ENCODE data around the gene LURAP1L. TPM values are rescaled to one million over a fixed set of nuclear protein-coding genes. Genes with fewer than 3 reads are reported as not detected.

The LURAP1L gene
- total and polyA plus RNA-seq, 9 of the 15 experiments (the other 6 are each of a cell fraction or from before 2014, with no cell fraction given), result 0.06 to 0.28 (median 0.07) TPM; not detected in 4

DNA sequence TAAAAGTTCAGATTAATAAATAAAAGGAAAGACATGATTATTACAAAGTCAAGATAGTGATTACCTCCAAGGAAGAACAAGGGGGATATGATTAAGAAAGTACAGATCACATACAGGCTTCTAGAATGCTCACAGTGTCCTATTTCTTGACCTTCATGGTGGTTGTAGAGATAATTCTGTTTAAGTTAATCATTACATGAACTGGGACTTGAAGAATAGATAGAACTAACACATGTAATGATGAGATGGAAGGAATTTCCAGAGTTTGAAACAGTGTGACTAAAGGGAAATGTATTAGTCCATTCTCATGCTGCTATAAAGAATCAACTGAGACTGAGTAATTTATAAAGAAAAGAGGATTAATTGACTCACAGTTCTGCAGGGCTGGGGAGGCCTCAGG lies 72.7 kb downstream of the LURAP1L start (continued):
- TF ChIP-seq POLR3G (IDR thresholded peaks at IDR 0.05; ENCODE audit: extremely low read depth, insufficient read length, insufficient replicate concordance) (no peak), XRCC5 (IDR thresholded peaks at IDR 0.05; ENCODE audit: low read depth, low read length) (no peak), CBFB (CRISPR knock-in tag; IDR thresholded peaks at IDR 0.05) (no peak)

GRCh38 chr9:12849486-12850003 lies 74.7 kb downstream of the LURAP1L start:
- H3K27ac ChIP-seq (ENCODE audit: extremely low read depth, low read depth, low read length), result no peak overlapping the region
- no peak overlapping the region for H3K9ac ChIP-seq (ENCODE audit: insufficient read depth in 1 of 2, low read depth in 2 of 2, low read length in 2 of 2)
- intact Hi-C loops (cut with micrococcal nuclease), result no loop called here
- no peaks in the 10 kb centered on the region for H3K9me3 ChIP-seq (replicated peaks; ENCODE audit: control insufficient read depth, insufficient read depth, low read depth, low read length)
- DNase-seq (ENCODE audit: extremely low read depth in 1 of 4, low spot score in 3 of 4) (no peak), ATAC-seq (no peak), FAIRE-seq (no peak)
- no peak overlapping the region for H2AFZ ChIP-seq (ENCODE audit: low read depth, low read length)
- no peaks in the 10 kb centered on the region for H3K27me3 ChIP-seq (ENCODE audit: control insufficient read depth in 2 of 2, insufficient read depth in 2 of 2, low read length in 2 of 2)
- TF ChIP-seq ZNF217 (CRISPR knock-in tag; IDR thresholded peaks at IDR 0.05), result no peak
- no peak for TF ChIP-seq ELF4 (CRISPR knock-in tag; IDR thresholded peaks at IDR 0.05)
- TF ChIP-seq ZNF507 (tag; conservative IDR thresholded peaks at IDR 0.05), result no peak
- TF ChIP-seq ZNF316 (IDR thresholded peaks at IDR 0.05), result no peak
- TF ChIP-seq MCM2 (IDR thresholded peaks at IDR 0.05; ENCODE audit: low read depth), result no peak
- no peak for TF ChIP-seq COPS2 (conservative IDR thresholded peaks at IDR 0.05)
- TF ChIP-seq E2F5 (CRISPR knock-in tag; IDR thresholded peaks at IDR 0.05), result no peak
- no peak overlapping the region for H3K4me2 ChIP-seq (ENCODE audit: insufficient read depth, low read length)
- in situ Hi-C loops (cut with MboI), result no loop called here
- BruUV-seq (replicated peaks), result no TSS peak
- ChIA-PET POLR2A (no interaction called here), CTCF (ENCODE audit: low intra/inter-chr PET ratio) (no interaction called here)
- no peaks in the 10 kb centered on the region for H3K36me3 ChIP-seq (ENCODE audit: control insufficient read depth, insufficient read depth, low read length)
- 0% methylated on average over 1 of the region's 1 CpG for WGBS (ENCODE audit: insufficient coverage, low coverage, missing lambda C conversion rate)
- H3K4me3 ChIP-seq, result no peak overlapping the region
- no peaks in the 10 kb centered on the region for H3K79me2 ChIP-seq (ENCODE audit: control insufficient read depth, insufficient read depth, low read length)
- no peaks in the 10 kb centered on the region for H3K9me1 ChIP-seq (ENCODE audit: control insufficient read depth, insufficient read depth, low read length)
- no peaks in the 10 kb centered on the region for H3K4me1 ChIP-seq (replicated peaks in 1 of 2; ENCODE audit: control insufficient read depth in 2 of 2, insufficient read depth in 2 of 2, low read length in 2 of 2)
- no peaks in the 10 kb centered on the region for H4K20me1 ChIP-seq (replicated peaks; ENCODE audit: control insufficient read depth, insufficient read depth, low read length)
